ENCODE measurements around the gene TRAPPC3. TPM values are rescaled to one million over a fixed set of nuclear protein-coding genes. Genes with fewer than 3 reads are reported as not detected.

TRAPPC3 gene
- polyA plus RNA-seq, 1 donor (not counting 4 experiments of a cell fraction or from before 2014, with no cell fraction given), result 173 TPM

- no peak for DNase-seq (ENCODE audit: low read depth, low spot score)
- no peak for TF ChIP-seq EZH2 (IDR thresholded peaks at IDR 0.05; ENCODE audit: low read length)
- TF ChIP-seq, protein P1, sequence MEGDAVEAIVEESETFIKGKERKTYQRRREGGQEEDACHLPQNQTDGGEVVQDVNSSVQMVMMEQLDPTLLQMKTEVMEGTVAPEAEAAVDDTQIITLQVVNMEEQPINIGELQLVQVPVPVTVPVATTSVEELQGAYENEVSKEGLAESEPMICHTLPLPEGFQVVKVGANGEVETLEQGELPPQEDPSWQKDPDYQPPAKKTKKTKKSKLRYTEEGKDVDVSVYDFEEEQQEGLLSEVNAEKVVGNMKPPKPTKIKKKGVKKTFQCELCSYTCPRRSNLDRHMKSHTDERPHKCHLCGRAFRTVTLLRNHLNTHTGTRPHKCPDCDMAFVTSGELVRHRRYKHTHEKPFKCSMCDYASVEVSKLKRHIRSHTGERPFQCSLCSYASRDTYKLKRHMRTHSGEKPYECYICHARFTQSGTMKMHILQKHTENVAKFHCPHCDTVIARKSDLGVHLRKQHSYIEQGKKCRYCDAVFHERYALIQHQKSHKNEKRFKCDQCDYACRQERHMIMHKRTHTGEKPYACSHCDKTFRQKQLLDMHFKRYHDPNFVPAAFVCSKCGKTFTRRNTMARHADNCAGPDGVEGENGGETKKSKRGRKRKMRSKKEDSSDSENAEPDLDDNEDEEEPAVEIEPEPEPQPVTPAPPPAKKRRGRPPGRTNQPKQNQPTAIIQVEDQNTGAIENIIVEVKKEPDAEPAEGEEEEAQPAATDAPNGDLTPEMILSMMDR (optimal IDR thresholded peaks at IDR 0.05 in 1 of 3, IDR thresholded peaks at IDR 0.05 in 1 of 3, conservative IDR thresholded peaks at IDR 0.05 in 1 of 3; ENCODE audit: extremely low read depth in 1 of 3, insufficient read depth in 2 of 3, low read length in 3 of 3), result no peak
- no peak for FAIRE-seq
- no peaks in the 10 kb centered on the region for H3K9me3 ChIP-seq (ENCODE audit: control insufficient read depth, low read depth, low read length)
- no peak overlapping the region for H2AFZ ChIP-seq (ENCODE audit: control insufficient read depth, low read length)
- H3K9me1 ChIP-seq (ENCODE audit: control insufficient read depth, extremely low read depth, insufficient read depth, low read length), result peaks cover 2% of the 10 kb centered on the region
- peaks cover 3% of the 10 kb centered on the region for H3K4me1 ChIP-seq (ENCODE audit: control insufficient read depth, extremely low read depth, insufficient read depth, low read length)
- dilution Hi-C loops (cut with MboI; ENCODE audit: extremely low pct_ligation_motif_present, low sequenced_read_pairs), result no loop called here
- no peak overlapping the region for H3K4me3 ChIP-seq (ENCODE audit: control insufficient read depth in 2 of 3, extremely low read depth in 1 of 3, insufficient read depth in 2 of 3, low read depth in 1 of 3, low read length in 3 of 3)
- no peak overlapping the region for H3K4me2 ChIP-seq (ENCODE audit: control insufficient read depth, extremely low read depth, insufficient read depth, low read depth, low read length)
- H4K20me1 ChIP-seq (ENCODE audit: control insufficient read depth, extremely low read depth, insufficient read depth, low read length), result no peaks in the 10 kb centered on the region
- no peaks in the 10 kb centered on the region for H3K27me3 ChIP-seq (ENCODE audit: control insufficient read depth, extremely low read depth, insufficient read depth, low read length)
- peaks cover 2 to 4% of the 10 kb centered on the region in 2 experiments for H3K36me3 ChIP-seq (ENCODE audit: control insufficient read depth in 2 of 2, extremely low read depth in 1 of 2, insufficient read depth in 2 of 2, low read length in 2 of 2)
- H3K27ac ChIP-seq (ENCODE audit: control insufficient read depth, insufficient read depth, low read length), result no peak overlapping the region
- H3K9ac ChIP-seq (ENCODE audit: control insufficient read depth, extremely low read depth, insufficient read depth, low read length), result no peak overlapping the region
- no peaks in the 10 kb centered on the region for H3K79me2 ChIP-seq (ENCODE audit: control insufficient read depth, insufficient read depth, low read length)
Measured at GRCh38 chr1:36100376-36100775, 48.9 kb downstream of the TRAPPC3 start.

- Histone ChIP-seq H3K79me2 (ENCODE audit: control insufficient read depth, insufficient read depth, low read length) (no peaks in the 10 kb centered on the region), H4K20me1 (ENCODE audit: control insufficient read depth, extremely low read depth, insufficient read depth, low read length) (no peaks in the 10 kb centered on the region), H3K9me3 (ENCODE audit: control insufficient read depth, low read depth, low read length) (no peaks in the 10 kb centered on the region), H3K36me3 (ENCODE audit: control insufficient read depth in 2 of 2, extremely low read depth in 1 of 2, insufficient read depth in 2 of 2, low read length in 2 of 2) (peaks cover 3 to 8% of the 10 kb centered on the region in 2 experiments), H2AFZ (ENCODE audit: control insufficient read depth, low read length) (peak overlapping the region; percentile 47), H3K27me3 (ENCODE audit: control insufficient read depth, extremely low read depth, insufficient read depth, low read length) (no peaks in the 10 kb centered on the region), H3K4me3 (ENCODE audit: control insufficient read depth in 2 of 3, extremely low read depth in 1 of 3, insufficient read depth in 2 of 3, low read depth in 1 of 3, low read length in 3 of 3) (no peak overlapping the region), H3K4me1 (ENCODE audit: control insufficient read depth, extremely low read depth, insufficient read depth, low read length) (peaks cover 3% of the 10 kb centered on the region), H3K4me2 (ENCODE audit: control insufficient read depth, extremely low read depth, insufficient read depth, low read depth, low read length) (peak overlapping the region; percentile 29), H3K9me1 (ENCODE audit: control insufficient read depth, extremely low read depth, insufficient read depth, low read length) (peaks cover 2% of the 10 kb centered on the region), H3K27ac (ENCODE audit: control insufficient read depth, insufficient read depth, low read length) (no peak overlapping the region), H3K9ac (ENCODE audit: control insufficient read depth, extremely low read depth, insufficient read depth, low read length) (peak overlapping the region; percentile 42)
- TF ChIP-seq EZH2 (IDR thresholded peaks at IDR 0.05; ENCODE audit: low read length), result no peak
- TF ChIP-seq, protein P1 (optimal IDR thresholded peaks at IDR 0.05 in 1 of 3, IDR thresholded peaks at IDR 0.05 in 1 of 3, conservative IDR thresholded peaks at IDR 0.05 in 1 of 3; ENCODE audit: extremely low read depth in 1 of 3, insufficient read depth in 2 of 3, low read length in 3 of 3), result peak; percentile 82 to 97 (median 92)
- DNase-seq (ENCODE audit: low read depth, low spot score), result no peak
- peak; percentile 96 for FAIRE-seq
- dilution Hi-C loops (cut with MboI; ENCODE audit: extremely low pct_ligation_motif_present, low sequenced_read_pairs), result no loop called here
Measured at GRCh38 chr1:36099681-36100341, 49.5 kb downstream of the TRAPPC3 start.

Measured in keratinocyte (primary cell).